Measurements from ENCODE around the gene GDPD4.
"Not testable (repeated sequence)": the region's sequence is repeated elsewhere in the genome, so short reads cannot be mapped to it uniquely, and the experiment has no call there.

The GDPD4 gene

DNA sequence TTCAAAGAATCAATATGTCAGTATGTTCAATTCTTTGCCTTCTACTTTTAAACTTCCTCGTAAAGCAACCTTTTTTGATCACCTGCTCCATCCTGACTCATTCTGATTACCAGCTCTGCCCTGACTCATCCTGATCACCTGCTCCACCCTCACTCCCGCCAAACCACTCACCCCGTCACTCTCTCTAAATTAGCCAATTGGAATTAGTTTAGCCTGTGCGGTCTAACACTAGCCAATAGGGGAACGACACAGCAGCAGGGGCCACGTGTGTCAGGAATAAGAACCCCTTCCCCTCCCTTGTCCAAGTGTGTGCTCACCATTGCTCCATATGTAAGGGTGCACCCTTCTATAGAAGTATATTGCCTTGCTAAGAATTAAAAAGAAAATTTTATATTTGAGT is 1.5 kb downstream of the GDPD4 start:
- in situ Hi-C loops (cut with MboI; ENCODE audit: low sequenced_read_pairs), result not testable (repeated sequence)

DNA sequence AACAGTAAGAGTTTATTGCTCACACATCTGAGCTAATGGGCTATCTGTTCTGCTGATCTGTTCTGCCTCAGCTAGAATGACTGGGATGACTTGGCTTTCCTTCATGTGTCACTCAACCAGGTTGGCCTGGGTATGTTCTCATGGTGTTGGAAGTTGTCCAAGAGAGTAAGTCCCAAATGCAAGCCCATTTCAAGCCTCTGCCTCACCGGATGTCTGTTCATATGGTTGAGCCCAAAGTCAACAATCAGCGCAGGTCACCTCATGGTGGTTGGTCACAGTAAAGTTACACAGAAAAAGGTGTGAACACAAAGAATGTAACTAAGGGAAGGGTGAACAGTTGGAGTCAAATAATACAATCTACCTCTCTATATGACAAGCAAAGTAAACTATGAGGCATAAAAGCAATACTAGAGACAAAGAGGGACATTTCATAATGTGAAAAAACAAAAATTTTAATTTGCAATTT is 1.9 kb downstream of the GDPD4 start:
- in situ Hi-C loops (cut with MboI; ENCODE audit: low sequenced_read_pairs), result no loop called here

- in situ Hi-C loops (cut with MboI; ENCODE audit: low sequenced_read_pairs), result no loop called here
These were observed 7.4 kb downstream of the GDPD4 start for GRCh38 chr11:77294040-77294439.

DNA sequence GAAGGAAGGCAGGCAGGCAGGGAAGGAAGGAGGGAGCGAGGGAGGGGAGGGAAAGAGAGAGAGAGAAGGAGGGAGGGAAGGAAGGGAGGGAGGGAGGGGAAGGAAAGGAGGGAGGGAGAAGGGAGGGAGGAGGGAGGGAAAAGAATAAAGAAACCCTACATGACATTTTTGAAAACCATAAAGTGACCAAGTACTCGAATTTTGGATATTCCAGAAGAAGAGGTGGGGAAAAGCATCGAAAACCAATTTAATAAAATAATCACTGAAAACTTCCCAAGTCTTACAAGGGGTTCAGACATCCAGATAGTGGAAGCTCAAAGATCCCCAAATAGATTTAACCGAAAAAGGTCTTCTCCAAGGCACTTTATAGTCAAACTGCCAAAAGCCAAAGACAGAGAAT is 11.7 kb downstream of the GDPD4 start:
- in situ Hi-C loops (cut with MboI; ENCODE audit: low sequenced_read_pairs), result no loop called here

GRCh38 chr11:77287615-77288273 is 13.7 kb downstream of the GDPD4 start:
- in situ Hi-C loops (cut with MboI; ENCODE audit: low sequenced_read_pairs), result no loop called here

DNA sequence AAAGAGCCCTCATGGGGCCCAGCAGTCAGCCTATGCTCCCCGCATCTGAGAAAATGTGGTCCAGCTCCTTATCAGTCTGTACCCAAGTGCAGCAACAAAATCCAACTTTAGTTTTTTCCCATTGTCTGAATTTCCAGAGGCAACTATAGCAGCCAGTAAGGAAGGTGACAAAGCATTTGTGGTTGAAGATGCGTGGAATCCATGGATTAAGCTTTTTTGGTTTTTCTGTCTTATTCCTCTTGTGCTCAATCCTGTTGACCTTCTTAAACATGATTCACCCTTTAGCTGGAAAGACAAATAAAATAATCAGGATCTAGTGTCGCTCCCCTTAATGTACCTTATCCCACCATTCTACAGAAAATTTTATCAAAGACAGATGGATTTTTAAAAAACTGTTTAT is 14.3 kb downstream of the GDPD4 start:
- in situ Hi-C loops (cut with MboI; ENCODE audit: low sequenced_read_pairs), result no loop called here

- in situ Hi-C loops (cut with MboI; ENCODE audit: low sequenced_read_pairs), result no loop called here
These were observed 16.7 kb downstream of the GDPD4 start for GRCh38 chr11:77284476-77285468.

DNA sequence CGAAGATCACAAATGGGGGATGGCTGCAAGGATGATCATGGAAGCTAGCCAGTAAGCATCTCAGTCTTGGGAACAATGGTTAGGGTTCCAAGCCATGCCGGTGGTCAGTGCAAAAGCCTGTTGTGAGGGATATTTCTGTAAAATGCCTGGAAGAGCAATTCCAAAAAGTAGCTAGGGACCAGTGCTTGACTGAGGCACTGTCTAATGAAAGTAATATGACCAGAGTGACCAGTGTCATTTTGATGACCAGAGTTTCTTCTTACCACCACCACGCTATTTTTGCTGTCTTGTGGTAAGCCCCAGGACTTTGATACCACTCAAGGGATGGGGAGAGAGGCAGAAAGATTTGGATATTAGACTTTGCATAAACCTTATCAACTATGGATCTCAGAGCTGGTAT is 18.4 kb downstream of the GDPD4 start:
- in situ Hi-C loops (cut with MboI; ENCODE audit: low sequenced_read_pairs), result no loop called here

DNA sequence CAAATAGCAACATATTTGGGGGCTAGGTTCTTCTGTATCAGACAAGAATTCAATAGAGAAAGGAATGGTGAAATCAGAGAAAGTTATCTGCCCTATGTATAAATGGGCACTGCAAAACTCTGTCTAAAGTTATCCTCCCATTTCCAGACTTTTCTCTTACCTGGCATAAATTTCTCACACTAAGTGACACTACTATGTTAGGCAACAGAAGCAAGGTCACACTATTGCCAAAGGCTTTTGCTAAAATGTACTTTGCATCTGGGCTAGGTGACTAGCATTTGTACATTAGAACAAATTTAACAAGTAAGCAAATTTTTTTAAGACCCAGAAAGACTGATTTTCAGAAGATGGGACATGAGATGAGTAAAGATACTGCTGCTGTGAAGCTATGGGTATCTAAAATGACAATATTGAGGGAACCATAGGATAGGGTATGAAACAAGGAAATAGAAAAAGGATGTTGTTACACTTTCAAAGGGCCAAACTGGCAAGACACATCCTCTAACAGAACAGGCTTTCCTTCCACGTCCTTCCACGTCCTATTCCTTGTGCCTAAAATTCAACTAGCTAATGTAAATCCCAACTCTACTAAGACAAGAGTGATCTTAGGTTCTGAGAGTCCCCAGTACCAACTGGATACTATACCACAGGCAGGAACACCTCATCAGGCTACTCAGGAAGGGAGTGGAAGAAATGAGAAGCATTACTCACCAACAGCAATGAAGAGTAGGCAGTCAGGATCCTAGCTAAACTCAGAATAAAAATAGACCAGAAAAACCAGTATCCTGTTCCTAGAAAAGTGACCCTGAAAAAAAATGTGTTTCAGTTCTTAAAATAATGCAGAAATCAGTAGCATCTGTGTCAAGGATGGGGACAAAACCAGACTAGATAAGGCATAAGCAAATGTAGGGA is 22.6 kb downstream of the GDPD4 start:
- in situ Hi-C loops (cut with MboI; ENCODE audit: low sequenced_read_pairs), result no loop called here

GRCh38 chr11:77276271-77276670 is 25.2 kb downstream of the GDPD4 start:
- in situ Hi-C loops (cut with MboI; ENCODE audit: low sequenced_read_pairs), result no loop called here

- in situ Hi-C loops (cut with MboI; ENCODE audit: low sequenced_read_pairs), result no loop called here
These were observed 30.6 kb downstream of the GDPD4 start for GRCh38 chr11:77270921-77271320.

DNA sequence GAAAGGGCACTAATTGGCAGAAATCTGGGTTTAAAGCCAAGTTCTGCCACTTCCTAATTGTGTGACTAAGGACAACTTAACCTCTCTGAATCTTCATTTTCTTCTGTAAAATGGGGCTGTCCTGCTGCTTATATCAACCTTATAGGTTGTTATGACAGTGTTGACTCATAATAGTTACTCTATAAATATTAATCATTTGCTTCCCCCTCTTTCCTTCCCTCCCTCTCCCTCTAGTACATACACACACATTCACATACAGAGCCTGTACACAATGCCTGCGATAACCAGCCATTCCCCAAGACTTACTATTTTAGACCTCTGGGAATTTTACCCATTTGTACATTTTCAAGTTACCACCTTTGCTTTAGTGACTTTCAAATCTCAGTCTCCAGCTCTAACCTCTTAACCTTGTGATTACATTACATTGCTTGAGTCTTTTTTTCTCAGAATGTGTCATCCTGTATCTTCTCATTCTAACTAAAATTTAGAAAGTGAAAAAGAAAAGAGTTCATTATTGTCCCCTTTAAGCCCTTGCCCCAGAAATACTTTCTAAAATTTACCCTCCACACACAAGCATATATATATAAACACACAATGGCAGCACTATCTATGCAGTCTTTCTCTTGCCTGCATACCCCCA is 31.9 kb downstream of the GDPD4 start:
- in situ Hi-C loops (cut with MboI; ENCODE audit: low sequenced_read_pairs), result no loop called here

DNA sequence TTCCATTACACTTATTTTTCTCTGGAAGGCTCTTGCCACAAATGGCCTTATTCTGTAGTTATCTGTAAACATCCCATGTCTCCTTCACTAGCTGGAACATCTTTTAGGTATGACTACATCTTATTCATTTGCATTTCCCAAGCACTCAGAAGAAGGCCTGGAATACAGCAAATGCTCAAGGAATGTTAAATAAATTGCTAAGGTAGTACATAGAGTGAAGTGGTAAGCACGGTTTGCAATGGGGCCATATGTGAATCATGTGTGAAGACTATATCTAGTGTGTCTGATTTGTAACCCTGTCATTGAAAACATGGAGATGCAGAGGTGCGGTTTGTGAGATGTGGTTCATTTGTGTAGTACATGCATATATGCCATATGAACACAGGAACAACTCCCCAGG is 33.5 kb downstream of the GDPD4 start:
- in situ Hi-C loops (cut with MboI; ENCODE audit: low sequenced_read_pairs), result no loop called here

- in situ Hi-C loops (cut with MboI; ENCODE audit: low sequenced_read_pairs), result no loop called here
These were observed 34.7 kb downstream of the GDPD4 start for GRCh38 chr11:77266766-77267165.

DNA sequence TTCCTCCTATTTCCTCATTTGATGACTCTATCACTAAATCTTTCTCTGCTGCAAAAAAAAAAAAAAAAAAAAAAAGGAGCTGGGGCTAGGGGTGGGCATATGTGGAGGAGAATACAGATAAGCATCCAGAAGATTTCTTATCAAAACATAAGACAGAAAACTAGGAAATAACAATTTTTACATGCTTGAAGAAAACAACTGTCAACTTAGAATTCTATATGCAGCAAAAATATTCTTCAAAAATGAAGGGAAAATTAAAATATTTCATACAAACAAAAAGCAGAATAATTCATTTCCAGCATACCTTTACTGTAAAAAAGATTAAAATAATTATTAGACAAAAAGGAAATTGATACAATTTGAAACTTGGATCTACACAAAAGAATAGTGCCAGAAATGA is 38.7 kb downstream of the GDPD4 start:
- in situ Hi-C loops (cut with MboI; ENCODE audit: low sequenced_read_pairs), result no loop called here

GRCh38 chr11:77259641-77260040 is 41.8 kb downstream of the GDPD4 start:
- in situ Hi-C loops (cut with MboI; ENCODE audit: low sequenced_read_pairs), result no loop called here

DNA sequence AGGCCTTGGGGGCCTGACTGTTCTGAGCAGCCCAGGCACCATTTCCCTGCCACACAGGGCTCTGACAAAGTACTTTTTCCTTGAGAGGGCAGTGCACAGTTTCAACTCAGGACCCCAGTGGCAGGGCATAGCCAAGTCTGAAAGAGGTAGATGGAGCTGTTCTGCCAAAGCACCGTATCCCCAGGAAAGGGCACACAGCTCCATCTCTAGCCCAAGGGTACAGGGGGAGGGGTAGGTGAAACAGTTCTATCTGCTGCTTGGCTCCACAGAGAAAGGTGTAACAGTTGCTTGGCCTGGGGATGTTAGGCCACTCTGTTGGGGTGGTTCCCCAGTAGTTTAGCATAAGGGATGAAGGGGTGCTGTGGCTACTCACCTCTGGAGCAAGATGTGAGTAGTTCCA is 47.8 kb downstream of the GDPD4 start:
- in situ Hi-C loops (cut with MboI; ENCODE audit: low sequenced_read_pairs), result no loop called here

DNA sequence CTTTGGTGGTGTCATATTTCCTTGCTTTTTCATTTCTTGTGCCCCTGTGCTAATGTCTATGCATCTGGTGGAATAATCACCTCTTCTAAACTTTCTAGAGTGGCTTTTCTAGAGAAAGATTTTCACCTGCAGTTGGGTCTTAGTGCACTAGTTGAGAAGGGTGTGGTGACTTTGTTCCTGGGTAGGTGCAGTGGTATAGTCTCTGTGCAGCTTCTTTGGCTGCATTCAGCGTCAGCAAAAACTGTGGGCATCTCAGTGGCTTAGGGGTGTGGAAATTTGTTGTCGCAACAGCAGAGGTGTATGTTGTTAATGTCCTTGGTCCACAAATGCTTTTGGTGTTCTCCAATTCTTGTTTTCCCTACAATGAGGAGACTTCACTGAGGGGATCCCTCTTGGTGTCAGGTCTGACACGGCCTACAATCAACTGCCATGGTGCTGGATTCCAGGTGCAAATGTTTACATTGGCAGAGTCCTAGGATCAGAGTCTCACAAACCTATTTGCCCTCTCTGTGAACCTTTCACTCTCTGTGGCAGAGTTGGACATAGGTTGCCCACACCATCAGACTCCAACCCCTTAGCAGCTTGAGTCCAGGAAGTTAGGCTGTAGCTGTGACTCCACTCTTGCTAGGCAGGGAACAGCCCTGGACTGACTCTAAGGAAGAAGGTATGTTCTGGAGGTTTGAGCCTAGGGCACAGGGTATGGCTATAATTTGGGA is 48.8 kb downstream of the GDPD4 start:
- in situ Hi-C loops (cut with MboI; ENCODE audit: low sequenced_read_pairs), result no loop called here

DNA sequence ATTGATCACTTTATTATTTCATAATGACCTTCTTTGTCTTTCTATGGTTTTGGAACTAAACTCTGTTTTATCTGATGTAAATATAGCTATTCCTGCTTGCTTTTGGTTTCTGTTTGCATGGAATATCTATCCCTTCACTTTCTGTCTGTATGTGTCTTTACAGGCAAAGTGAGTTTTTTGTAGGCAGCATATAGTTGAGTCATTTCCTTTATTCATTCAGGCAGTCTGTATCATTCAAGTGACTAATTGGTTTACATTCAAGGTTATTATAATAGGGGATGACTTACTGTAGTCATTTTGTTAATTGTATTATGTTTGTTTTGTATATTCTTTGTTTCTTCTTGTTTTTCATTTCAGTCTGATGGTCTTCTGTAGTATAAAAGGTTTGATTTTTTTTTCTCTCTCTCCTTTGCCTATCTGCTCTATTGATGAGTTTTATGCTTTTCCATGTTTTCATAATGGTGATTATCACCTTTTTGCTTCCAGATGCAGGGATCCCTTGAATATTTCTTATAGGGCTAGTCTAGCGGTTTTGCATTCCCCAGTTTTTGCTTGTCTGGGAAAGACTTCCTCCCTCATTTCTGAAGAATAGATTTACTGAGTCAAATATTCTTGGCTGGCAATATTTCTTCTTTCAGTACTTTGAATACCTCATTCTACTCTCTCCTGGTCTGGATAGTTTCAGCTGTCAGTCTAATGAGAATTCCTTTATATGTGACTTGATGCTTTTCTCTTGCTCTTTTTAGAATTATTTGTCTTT is 50.4 kb downstream of the GDPD4 start:
- in situ Hi-C loops (cut with MboI; ENCODE audit: low sequenced_read_pairs), result no loop called here

All from hTERT RPE-1 (cell line).